Measurements from ENCODE around the gene LAMB1.

DNA sequence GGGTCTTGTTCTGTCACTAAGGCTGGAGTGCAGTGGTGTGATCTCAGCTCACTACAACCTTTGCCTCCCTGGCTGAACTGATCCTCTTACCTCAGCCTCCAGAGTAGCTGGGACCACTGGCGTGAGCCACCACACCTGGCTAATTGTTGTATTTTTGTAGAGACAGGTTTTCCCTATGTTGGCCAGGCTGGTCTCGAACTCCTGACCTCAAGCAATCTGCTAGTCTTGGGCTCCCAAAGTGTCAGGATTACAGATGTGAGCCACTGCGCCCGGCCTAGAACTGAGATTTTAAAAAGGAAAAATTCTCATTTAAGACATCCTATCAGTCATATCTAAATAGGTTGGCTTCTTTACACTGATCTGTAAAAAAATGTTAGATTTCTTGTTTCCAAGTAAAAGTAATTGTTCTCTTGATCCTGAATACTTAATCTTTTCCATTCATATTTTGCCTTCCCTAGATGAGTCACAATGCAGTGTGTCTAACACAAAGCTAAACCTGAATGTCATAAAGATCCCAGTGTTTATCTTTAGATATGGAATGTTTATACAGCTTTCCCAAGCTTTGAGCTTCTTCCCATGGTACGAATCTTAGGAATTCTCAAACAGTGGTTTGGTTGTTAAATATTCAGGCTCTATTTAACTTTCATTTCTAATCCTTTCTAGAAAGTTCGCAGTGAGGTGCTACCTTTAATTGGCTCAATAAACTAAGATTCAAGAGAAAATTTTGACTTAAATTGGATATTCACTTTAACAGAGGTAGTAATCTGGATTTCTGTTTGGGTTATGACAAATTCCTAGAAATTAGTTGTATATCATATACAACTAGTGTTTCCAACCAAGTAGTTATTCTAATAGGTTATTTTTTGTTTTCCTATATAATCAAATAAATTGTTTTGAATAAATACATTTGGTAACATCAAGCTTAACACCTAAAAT is 12.1 kb upstream of the LAMB1 start:
- TF ChIP-seq, protein P1, sequence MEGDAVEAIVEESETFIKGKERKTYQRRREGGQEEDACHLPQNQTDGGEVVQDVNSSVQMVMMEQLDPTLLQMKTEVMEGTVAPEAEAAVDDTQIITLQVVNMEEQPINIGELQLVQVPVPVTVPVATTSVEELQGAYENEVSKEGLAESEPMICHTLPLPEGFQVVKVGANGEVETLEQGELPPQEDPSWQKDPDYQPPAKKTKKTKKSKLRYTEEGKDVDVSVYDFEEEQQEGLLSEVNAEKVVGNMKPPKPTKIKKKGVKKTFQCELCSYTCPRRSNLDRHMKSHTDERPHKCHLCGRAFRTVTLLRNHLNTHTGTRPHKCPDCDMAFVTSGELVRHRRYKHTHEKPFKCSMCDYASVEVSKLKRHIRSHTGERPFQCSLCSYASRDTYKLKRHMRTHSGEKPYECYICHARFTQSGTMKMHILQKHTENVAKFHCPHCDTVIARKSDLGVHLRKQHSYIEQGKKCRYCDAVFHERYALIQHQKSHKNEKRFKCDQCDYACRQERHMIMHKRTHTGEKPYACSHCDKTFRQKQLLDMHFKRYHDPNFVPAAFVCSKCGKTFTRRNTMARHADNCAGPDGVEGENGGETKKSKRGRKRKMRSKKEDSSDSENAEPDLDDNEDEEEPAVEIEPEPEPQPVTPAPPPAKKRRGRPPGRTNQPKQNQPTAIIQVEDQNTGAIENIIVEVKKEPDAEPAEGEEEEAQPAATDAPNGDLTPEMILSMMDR (conservative IDR thresholded peaks at IDR 0.05 in 1 of 2, IDR thresholded peaks at IDR 0.05 in 1 of 2; ENCODE audit: extremely low read depth in 1 of 2, insufficient read depth in 1 of 2, low read depth in 1 of 2, low read length in 2 of 2): no peak
- TF ChIP-seq EZH2 (IDR thresholded peaks at IDR 0.05; ENCODE audit: borderline replicate concordance, low read length): no peak
